Mesendoderm (in vitro differentiated cells): ENCODE measurements around the gene PLK5. TPM values are rescaled to one million over a fixed set of nuclear protein-coding genes. Genes with fewer than 3 reads are reported as not detected.
"Not testable (repeated sequence)": the region's sequence is repeated elsewhere in the genome, so short reads cannot be mapped to it uniquely, and the experiment has no call there.

ENCODE experiments used
- DNase-seq: peaks from one replicate; pipeline ENCODE4 v3.0.0; 2013
- H2AK5ac ChIP-seq: 2 replicates; pipeline ENCODE4 v1.6.1; 2013; ENCODE audit warnings: low read length, inconsistent platforms
- H2BK120ac ChIP-seq: 2 replicates; pipeline ENCODE4 v1.6.1; 2013; ENCODE audit warnings: low read depth, mild to moderate bottlenecking, low read length, moderate library complexity, mixed read lengths
- H2BK15ac ChIP-seq: replicated peaks from 2 replicates; pipeline ENCODE4 v1.6.1; 2013; ENCODE audit warnings: low read depth, mild to moderate bottlenecking, moderate library complexity
- H2BK5ac ChIP-seq: 2 replicates; pipeline ENCODE4 v1.6.1; 2013; ENCODE audit warnings: low read length, inconsistent platforms
- H3K18ac ChIP-seq: 2 replicates; pipeline ENCODE4 v1.6.1; 2013; ENCODE audit warnings: mild to moderate bottlenecking, low read length, mixed read lengths
- H3K23ac ChIP-seq: one replicate; pipeline ENCODE4 v1.6.1; 2013; ENCODE audit warnings: low read length
- H3K27ac ChIP-seq: 2 replicates; pipeline ENCODE4 v1.5.1; 2013; ENCODE audit warnings: low read depth, mild to moderate bottlenecking, inconsistent platforms, low read length, moderate library complexity
- H3K27me3 ChIP-seq: 2 replicates; pipeline ENCODE4 v1.6.1; 2013; ENCODE audit warnings: low read length, control low read depth, mild to moderate bottlenecking, inconsistent platforms; ENCODE audit not compliant: insufficient read depth, poor library complexity
- H3K36me3 ChIP-seq: 2 replicates; pipeline ENCODE4 v1.6.1; 2013; ENCODE audit warnings: low read length, inconsistent platforms; ENCODE audit not compliant: control insufficient read depth, insufficient read depth
- H3K4ac ChIP-seq: one replicate; pipeline ENCODE4 v1.6.1; 2013; ENCODE audit warnings: low read depth, mild to moderate bottlenecking, low read length, moderate library complexity
- H3K4me1 ChIP-seq: 2 replicates; pipeline ENCODE4 v1.6.1; 2013; ENCODE audit warnings: low read depth, low read length, inconsistent platforms; ENCODE audit not compliant: control insufficient read depth
- H3K4me2 ChIP-seq: 2 replicates; pipeline ENCODE4 v1.6.1; 2013; ENCODE audit warnings: low read length
- H3K4me3 ChIP-seq: 2 replicates; pipeline ENCODE4 v1.5.1; 2013; ENCODE audit warnings: mild to moderate bottlenecking, low read length
- H3K56ac ChIP-seq: one replicate; pipeline ENCODE4 v1.6.1; 2013; ENCODE audit warnings: low read length
- H3K79me1 ChIP-seq: 2 replicates; pipeline ENCODE4 v1.6.1; 2013; ENCODE audit warnings: low read length, inconsistent platforms
- H3K79me2 ChIP-seq: 2 replicates; pipeline ENCODE4 v1.6.1; 2013; ENCODE audit warnings: mild to moderate bottlenecking, low read length; ENCODE audit not compliant: control insufficient read depth, insufficient read depth
- H3K9ac ChIP-seq: 2 replicates; pipeline ENCODE4 v1.6.1; 2013; ENCODE audit warnings: low read length, inconsistent platforms
- H4K5ac ChIP-seq: one replicate; pipeline ENCODE4 v1.6.1; 2013; ENCODE audit warnings: low read length
- H4K8ac ChIP-seq: one replicate; pipeline ENCODE4 v1.6.1; 2013; ENCODE audit warnings: low read depth, mild to moderate bottlenecking, control low read depth, low read length, moderate library complexity
- WGBS: extraction: QIAGEN DNeasy Blood & Tissue Kit; methylation state at CpG from one replicate; pipeline ENCODE4 v1.1.7; 2013; ENCODE audit warnings: low lambda C conversion rate, missing lambda C conversion rate; ENCODE audit not compliant: insufficient coverage; ENCODE audit errors: extremely low coverage; 5-methylcytosine and 5-hydroxymethylcytosine counted together
- polyA plus RNA-seq, 2 experiments: library from polyadenylated mRNA; stranded (reverse); fragments of 200-250 nt; gene quantifications; one replicate each; pipeline ENCODE4 v1.2.3, GENCODE V29; 2013

The PLK5 gene, protein sequence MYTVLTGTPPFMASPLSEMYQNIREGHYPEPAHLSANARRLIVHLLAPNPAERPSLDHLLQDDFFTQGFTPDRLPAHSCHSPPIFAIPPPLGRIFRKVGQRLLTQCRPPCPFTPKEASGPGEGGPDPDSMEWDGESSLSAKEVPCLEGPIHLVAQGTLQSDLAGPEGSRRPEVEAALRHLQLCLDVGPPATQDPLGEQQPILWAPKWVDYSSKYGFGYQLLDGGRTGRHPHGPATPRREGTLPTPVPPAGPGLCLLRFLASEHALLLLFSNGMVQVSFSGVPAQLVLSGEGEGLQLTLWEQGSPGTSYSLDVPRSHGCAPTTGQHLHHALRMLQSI
- polyA plus RNA-seq (2013, experiment 1 of 2): 0.15 TPM
- 0.10 TPM for polyA plus RNA-seq (2013, experiment 2 of 2)

- no peaks in the 10 kb centered on the region for H3K36me3 ChIP-seq
- H3K27me3 ChIP-seq: peaks cover 9% of the 10 kb centered on the region
- no peak within 1 kb of the TSS for H2BK120ac ChIP-seq
- H3K56ac ChIP-seq: no peak within 1 kb of the TSS
- no CpG with 5 or more reads among the region's 92 CpGs for WGBS
- H4K8ac ChIP-seq: no peak within 1 kb of the TSS
- H3K18ac ChIP-seq: no peak within 1 kb of the TSS
- no peak for DNase-seq
- peak within 1 kb of the TSS; percentile 29 for H3K23ac ChIP-seq
- no peak within 1 kb of the TSS for H2BK5ac ChIP-seq
- no peak within 1 kb of the TSS for H3K27ac ChIP-seq
- H3K4me3 ChIP-seq: no peak within 1 kb of the TSS
- H3K9ac ChIP-seq: no peak within 1 kb of the TSS
- H4K5ac ChIP-seq: no peak within 1 kb of the TSS
- no peaks in the 10 kb centered on the region for H3K4me1 ChIP-seq
- no peak within 1 kb of the TSS for H2AK5ac ChIP-seq
- H3K79me2 ChIP-seq: no peaks in the 10 kb centered on the region
- H2BK15ac ChIP-seq: no peak within 1 kb of the TSS
- no peak within 1 kb of the TSS for H3K4me2 ChIP-seq
- no peak within 1 kb of the TSS for H3K4ac ChIP-seq
- no peaks in the 10 kb centered on the region for H3K79me1 ChIP-seq
These were observed at the start of gene PLK5 for GRCh38 chr19:1523412-1524286. Gene PLK5 (plus strand): TSS chr19:1524077. CDS start chr19:1526997, 2,920 bp downstream.

DNA sequence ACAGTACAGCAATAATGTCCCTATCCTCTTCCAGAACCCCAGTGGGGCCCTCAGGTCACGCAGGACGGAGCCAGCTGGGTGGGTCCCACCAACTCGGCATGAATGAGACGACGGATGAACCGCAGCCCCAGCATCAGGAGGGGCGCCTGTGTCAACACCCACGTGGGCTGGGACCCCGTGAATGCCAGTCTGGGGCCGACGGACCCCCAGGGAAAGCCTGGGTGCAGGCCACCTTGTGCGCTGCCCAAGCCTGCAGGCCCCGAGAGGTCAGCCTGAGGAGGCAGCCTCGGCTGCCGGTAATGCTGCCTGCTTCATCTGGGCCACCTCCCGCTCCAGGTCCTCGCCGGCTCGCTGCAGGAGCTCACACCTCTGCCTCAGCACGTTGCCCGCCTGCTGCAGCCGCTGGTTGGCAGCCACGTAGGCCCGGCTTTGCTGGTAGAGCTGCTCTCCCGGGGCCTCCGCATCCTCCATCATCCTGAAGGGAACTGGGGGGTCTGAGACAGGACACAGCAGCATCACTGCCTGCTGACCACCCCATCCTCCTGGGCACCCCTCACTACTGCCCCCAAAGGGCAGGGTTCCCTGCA lies 49.0 kb upstream of the PLK5 start:
- peaks cover 3% of the 10 kb centered on the region for H3K27me3 ChIP-seq
- no peaks in the 10 kb centered on the region for H3K36me3 ChIP-seq
- no peak overlapping the region for H2AK5ac ChIP-seq
- H4K8ac ChIP-seq: no peak overlapping the region
- H3K79me2 ChIP-seq: peaks cover 2% of the 10 kb centered on the region
- H3K79me1 ChIP-seq: peaks cover 6% of the 10 kb centered on the region
- H3K4me1 ChIP-seq: peaks cover 3% of the 10 kb centered on the region
- H3K18ac ChIP-seq: no peak overlapping the region
- H2BK120ac ChIP-seq: no peak overlapping the region
- H3K27ac ChIP-seq: no peak overlapping the region
- DNase-seq: no peak
- no peak overlapping the region for H3K56ac ChIP-seq
- no peak overlapping the region for H2BK5ac ChIP-seq
- no peak overlapping the region for H3K9ac ChIP-seq
- H4K5ac ChIP-seq: no peak overlapping the region
- H3K4me3 ChIP-seq: no peak overlapping the region
- H3K4me2 ChIP-seq: no peak overlapping the region
- no peak overlapping the region for H3K23ac ChIP-seq
- no peak overlapping the region for H3K4ac ChIP-seq
- no peak overlapping the region for H2BK15ac ChIP-seq
- no CpG with 5 or more reads among the region's 26 CpGs for WGBS

DNA sequence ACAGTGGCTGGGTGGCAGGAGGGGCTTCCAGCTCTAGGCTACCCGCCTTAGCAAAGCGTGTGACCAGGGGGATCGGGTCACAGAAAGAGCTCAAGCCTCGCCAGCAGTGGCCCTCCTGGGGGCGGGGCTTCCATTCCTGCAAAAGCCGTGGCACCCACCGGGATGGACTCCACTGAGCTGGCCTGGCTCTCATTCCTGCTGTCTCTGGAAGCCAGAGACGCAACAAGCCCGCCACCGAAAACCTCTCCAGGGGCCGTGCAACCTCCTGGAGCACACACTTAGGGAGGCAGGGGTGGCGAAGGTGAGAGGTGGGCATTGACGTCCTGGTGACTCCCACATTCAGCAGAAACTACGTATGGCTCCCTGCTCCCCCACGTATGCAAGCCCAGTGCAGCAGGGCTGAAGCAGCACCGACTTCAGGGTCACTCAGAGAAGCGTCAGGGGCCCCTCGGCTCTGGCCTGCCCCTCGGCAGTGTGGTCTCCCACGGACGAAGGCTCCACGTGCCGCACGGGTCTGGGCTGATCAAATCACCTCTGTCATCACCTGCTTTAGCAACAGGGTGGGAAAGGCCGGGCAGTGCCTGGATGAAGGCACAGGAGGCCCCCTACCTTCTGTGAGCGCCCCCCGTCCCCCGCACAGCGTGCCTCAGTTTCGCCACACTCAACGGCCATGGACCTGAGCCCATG lies 48.0 kb upstream of the PLK5 start:
- H2BK120ac ChIP-seq: no peak overlapping the region
- H3K23ac ChIP-seq: no peak overlapping the region
- H3K9ac ChIP-seq: no peak overlapping the region
- peaks cover 6% of the 10 kb centered on the region for H3K79me1 ChIP-seq
- H4K5ac ChIP-seq: no peak overlapping the region
- DNase-seq: no peak
- H3K79me2 ChIP-seq: peaks cover 2% of the 10 kb centered on the region
- no peak overlapping the region for H3K4me3 ChIP-seq
- H2BK15ac ChIP-seq: no peak overlapping the region
- no peak overlapping the region for H2AK5ac ChIP-seq
- no peak overlapping the region for H3K4ac ChIP-seq
- H4K8ac ChIP-seq: no peak overlapping the region
- H3K18ac ChIP-seq: no peak overlapping the region
- no peak overlapping the region for H3K4me2 ChIP-seq
- no peak overlapping the region for H2BK5ac ChIP-seq
- no peak overlapping the region for H3K27ac ChIP-seq
- H3K27me3 ChIP-seq: no peaks in the 10 kb centered on the region
- H3K36me3 ChIP-seq: no peaks in the 10 kb centered on the region
- no CpG with 5 or more reads among the region's 31 CpGs for WGBS
- no peak overlapping the region for H3K56ac ChIP-seq
- H3K4me1 ChIP-seq: no peaks in the 10 kb centered on the region

DNA sequence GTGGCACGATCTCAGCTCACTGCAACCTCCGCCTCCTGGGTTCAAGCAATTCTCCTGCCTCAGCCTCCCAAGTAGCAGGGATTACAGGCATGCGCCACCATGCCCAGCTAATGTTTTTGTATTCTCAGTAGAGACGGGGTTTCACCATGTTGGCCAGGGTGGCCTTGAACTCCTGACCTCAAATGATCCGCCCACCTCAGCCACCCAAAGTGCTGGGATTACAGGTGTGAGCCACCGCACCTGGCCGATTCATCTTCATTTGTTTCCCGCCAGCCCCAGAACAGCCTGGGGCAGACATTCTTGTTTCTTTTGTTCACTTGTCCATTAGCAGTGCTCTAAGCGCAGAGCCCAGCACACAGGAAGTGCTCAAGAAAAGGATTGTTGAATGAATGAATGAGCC lies 46.8 kb upstream of the PLK5 start:
- H3K27me3 ChIP-seq, DNase-seq, H3K27ac ChIP-seq, H3K9ac ChIP-seq, H3K36me3 ChIP-seq, H2BK120ac ChIP-seq, H3K4ac ChIP-seq, H2BK5ac ChIP-seq, H3K4me3 ChIP-seq, H3K56ac ChIP-seq, H3K18ac ChIP-seq, H3K4me1 ChIP-seq, H2AK5ac ChIP-seq, H3K4me2 ChIP-seq, H4K5ac ChIP-seq, H3K23ac ChIP-seq, H3K79me1 ChIP-seq, H3K79me2 ChIP-seq, H2BK15ac ChIP-seq, H4K8ac ChIP-seq: not testable (repeated sequence)
- WGBS: no CpG with 5 or more reads among the region's 9 CpGs

GRCh38 chr19:1478934-1479707 lies 44.8 kb upstream of the PLK5 start, which contains the start of gene C19orf25:
Gene C19orf25 (minus strand): TSS chr19:1479215. CDS start chr19:1478903, 312 bp downstream.
- Histone ChIP-seq H3K27ac (peak within 1 kb of the TSS; percentile 33), H4K8ac (no peak within 1 kb of the TSS), H3K18ac (peak within 1 kb of the TSS; percentile 35), H3K4me2 (peak within 1 kb of the TSS; percentile 61), H3K56ac (peak within 1 kb of the TSS; percentile 93), H2AK5ac (no peak within 1 kb of the TSS), H4K5ac (no peak within 1 kb of the TSS), H3K4me1 (no peaks in the 10 kb centered on the region), H3K23ac (no peak within 1 kb of the TSS), H2BK120ac (no peak within 1 kb of the TSS), H2BK5ac (no peak within 1 kb of the TSS), H3K27me3 (no peaks in the 10 kb centered on the region), H3K9ac (peak within 1 kb of the TSS; percentile 95), H3K4me3 (peak within 1 kb of the TSS; percentile 84), H3K4ac (peak within 1 kb of the TSS; percentile 39), H3K36me3 (no peaks in the 10 kb centered on the region), H3K79me1 (peaks cover 6% of the 10 kb centered on the region), H3K79me2 (peaks cover 2% of the 10 kb centered on the region), H2BK15ac (no peak within 1 kb of the TSS)
- DNase-seq: peak; percentile 97
- WGBS: no CpG with 5 or more reads among the region's 71 CpGs
